GM12878 (cell line): ENCODE results near the gene MYH10. TPM values are rescaled to one million over a fixed set of nuclear protein-coding genes. Genes with fewer than 3 reads are reported as not detected.

ENCODE experiments used
- ATAC-seq: fragments of 200-7000 bp; cut with Tn5 transposase; 3 replicates; pipeline ENCODE4 v1.9.1; 2020; ENCODE audit warnings: mild to moderate bottlenecking, moderate library complexity
- BruUV-seq: library from RNA; stranded (reverse); fragments of 400-500 nt; replicated peaks from 2 replicates; lab custom pipeline; 2021; lab: Mats Ljungman, UMichigan
- CTCF ChIA-PET: fragments of 300-600 bp; sonication (Branson Sonifier 250); formaldehyde crosslinking; extraction: SDS; loops from one replicate; lab custom pipeline; 2021; ENCODE audit warnings: inconsistent platforms; lab: Yijun Ruan, JAX
- POLR2A ChIA-PET: fragments of 350-600 bp; formaldehyde crosslinking; extraction: SDS; loops from one replicate; lab custom pipeline; 2021; ENCODE audit warnings: inconsistent platforms; lab: Charles Lee
- RAD21 ChIA-PET: fragments of 300-600 bp; sonication (Branson Sonifier 250); formaldehyde crosslinking; loops from one replicate; lab custom pipeline; 2023; ENCODE audit warnings: antibody characterized with exemption; ENCODE audit not compliant: unreplicated experiment; lab: Charles Lee
- SMC1A ChIA-PET: fragments of 300-600 bp; sonication (Branson Sonifier 250); formaldehyde crosslinking; loops from one replicate; lab custom pipeline; 2023; ENCODE audit not compliant: unreplicated experiment, uncharacterized antibody; lab: Charles Lee
- DNase-seq: peaks from one replicate; pipeline ENCODE4 v3.0.0-alpha.2; 2011; ENCODE audit warnings: low read depth, low spot score
- FAIRE-seq: peaks from 3 replicates; lab custom pipeline; 2011; peaks lifted over from hg19 to GRCh38; lab: Jason Lieb, UNC
- H2AFZ ChIP-seq: 2 replicates; pipeline ENCODE4 v1.6.0; 2011; ENCODE audit warnings: low read depth, low read length, control low read depth; ENCODE audit not compliant: control insufficient read depth
- H3K27ac ChIP-seq: 2 replicates; pipeline ENCODE4 v1.5.1; 2011; ENCODE audit warnings: control low read depth; ENCODE audit not compliant: control insufficient read depth, insufficient read depth
- H3K27me3 ChIP-seq, 2 experiments: replicated peaks in 1 of 2; 2 replicates each; pipeline versions ENCODE4 v1.6.0 to v1.6.1; 2011; ENCODE audit warnings: low read length in 1 of 2; ENCODE audit not compliant: control insufficient read depth in 2 of 2, insufficient read depth in 2 of 2
- H3K36me3 ChIP-seq, 2 experiments: 2 replicates each; pipeline ENCODE4 v1.5.1; 2011; ENCODE audit warnings: low read length in 1 of 2; ENCODE audit not compliant: control insufficient read depth in 2 of 2, insufficient read depth in 2 of 2
- H3K4me1 ChIP-seq: 2 replicates; pipeline ENCODE4 v1.6.1; 2011; ENCODE audit warnings: mild to moderate bottlenecking, low read length, moderate library complexity, mixed read lengths; ENCODE audit not compliant: control insufficient read depth, insufficient read depth
- H3K4me2 ChIP-seq: 2 replicates; pipeline ENCODE4 v1.6.0; 2011; ENCODE audit warnings: control low read depth; ENCODE audit not compliant: control insufficient read depth, insufficient read depth
- H3K4me3 ChIP-seq: fragments of 200-600 bp; sonication (generic); 2 replicates; pipeline ENCODE4 v1.5.1; 2016
- H3K79me2 ChIP-seq: 2 replicates; pipeline ENCODE4 v1.6.0; 2011; ENCODE audit warnings: low read length; ENCODE audit not compliant: control insufficient read depth, insufficient read depth
- H3K9ac ChIP-seq: 2 replicates; pipeline ENCODE4 v1.8.0; 2011; ENCODE audit warnings: low read length, control low read depth, mixed read lengths; ENCODE audit not compliant: control insufficient read depth, insufficient read depth
- H3K9me3 ChIP-seq: replicated peaks from 3 replicates; pipeline ENCODE4 v1.5.1; 2011; ENCODE audit warnings: mild to moderate bottlenecking, low read length; ENCODE audit not compliant: control insufficient read depth, insufficient read depth
- H4K20me1 ChIP-seq: 2 replicates; pipeline ENCODE4 v1.6.0; 2011; ENCODE audit not compliant: control insufficient read depth, insufficient read depth
- EP300 ChIP-seq, 2 experiments: fragments of 150-350 bp in 1 of 2; IDR thresholded peaks; 2 replicates each; pipeline ENCODE4 v1.6.1; 2011 to 2012; ENCODE audit warnings: low read depth in 2 of 2, low read length in 2 of 2, borderline replicate concordance in 1 of 2, improper control_type of control experiment in 1 of 2, inconsistent platforms in 1 of 2; ENCODE audit not compliant: control insufficient read depth in 1 of 2
- ESRRA ChIP-seq: IDR thresholded peaks from 2 replicates; pipeline ENCODE4 v1.6.1; 2012; ENCODE audit warnings: mild to moderate bottlenecking, low read length, improper control_type of control experiment
- HDAC2 ChIP-seq: fragments of 200-600 bp; sonication (generic); IDR thresholded peaks from 2 replicates; pipeline ENCODE4 v1.6.1; 2017
- HDAC6 ChIP-seq: fragments of 200-600 bp; sonication (generic); IDR thresholded peaks from one replicate; pipeline ENCODE4 v1.8.0; 2017; ENCODE audit warnings: antibody characterized with exemption; ENCODE audit not compliant: unreplicated experiment
- IKZF1 ChIP-seq: fragments of 450-650 bp; conservative IDR thresholded peaks from 2 replicates; pipeline ENCODE4 v1.6.1; 2017; ENCODE audit warnings: antibody characterized with exemption, mild to moderate bottlenecking
- IRF4 ChIP-seq: IDR thresholded peaks from 2 replicates; pipeline ENCODE4 v1.6.1; 2011; ENCODE audit warnings: low read depth, low read length
- NFXL1 ChIP-seq: fragments of 450-650 bp; IDR thresholded peaks from 2 replicates; pipeline ENCODE4 v1.6.1; 2017; ENCODE audit warnings: antibody characterized with exemption, mild to moderate bottlenecking, borderline replicate concordance
- SRF ChIP-seq, 2 experiments: IDR thresholded peaks; 2 replicates each; pipeline ENCODE4 v1.6.1; 2011; ENCODE audit warnings: low read depth in 2 of 2, low read length in 2 of 2, mild to moderate bottlenecking in 1 of 2, moderate library complexity in 1 of 2
- WGBS: methylation state at CpG from one replicate; pipeline ENCODE4 v1.1.6; 2016; ENCODE audit warnings: low lambda C conversion rate; ENCODE audit not compliant: insufficient replicate concordance, insufficient coverage; ENCODE audit errors: missing lambda C conversion rate; 5-methylcytosine and 5-hydroxymethylcytosine counted together
- in situ Hi-C: fragments of 300-500 bp; cut with MboI; formaldehyde crosslinking; loops from 9 replicates; pipeline ENCODE4 v1.14.3; 2018; ENCODE audit warnings: mixed read lengths
- intact Hi-C: fragments of 100-400 bp; cut with micrococcal nuclease; formaldehyde crosslinking; loops from one replicate; pipeline ENCODE4 v1.14.2; 2022; ENCODE audit not compliant: unreplicated experiment
- polyA plus RNA-seq, 11 experiments: library from polyadenylated mRNA; depleted of rRNA in 4 of 11; unstranded in 6 of 11; stranded (reverse) in 5 of 11; fragments of >200 nt; fragmentation: Nextera tagmentation in 4 of 11; fragmentation: Illumina TruSeq in 1 of 11; extraction: Ambion mirVana in 4 of 11; extraction: Trizol in 1 of 11; gene quantifications; 1 replicate in 1 of 11; 2 replicates in 10 of 11; pipeline versions ENCODE4 v1.2.1 to v1.2.3, GENCODE V29; 2011 to 2016; ENCODE audit warnings: inconsistent platforms in 2 of 11, missing spikeins in 2 of 11, low read depth in 1 of 11
- total RNA-seq, 4 experiments: library from RNA; depleted of rRNA in 3 of 4; stranded (reverse); fragments of >200 nt in 3 of 4; fragmentation: Illumina TruSeq in 1 of 4; extraction: Trizol in 1 of 4; gene quantifications; 2 replicates each; pipeline versions ENCODE4 v1.2.1 to v1.2.3, GENCODE V29; 2013 to 2021
- TF ChIP-seq, protein P1 (sequence below): fragments of 450-650 bp; IDR thresholded peaks from 2 replicates; pipeline ENCODE4 v1.6.1; 2017; ENCODE audit warnings: mild to moderate bottlenecking
- TF ChIP-seq, protein P2 (sequence below): fragments of 450-650 bp; IDR thresholded peaks from 2 replicates; pipeline ENCODE4 v1.6.1; 2017; ENCODE audit warnings: mild to moderate bottlenecking, moderate library complexity

Gene MYH10
- total and polyA plus RNA-seq, 10 of the 15 experiments (the other 5 are each of a cell fraction or from before 2014, with no cell fraction given), result 0.33 to 7.1 (median 1.0) TPM

DNA sequence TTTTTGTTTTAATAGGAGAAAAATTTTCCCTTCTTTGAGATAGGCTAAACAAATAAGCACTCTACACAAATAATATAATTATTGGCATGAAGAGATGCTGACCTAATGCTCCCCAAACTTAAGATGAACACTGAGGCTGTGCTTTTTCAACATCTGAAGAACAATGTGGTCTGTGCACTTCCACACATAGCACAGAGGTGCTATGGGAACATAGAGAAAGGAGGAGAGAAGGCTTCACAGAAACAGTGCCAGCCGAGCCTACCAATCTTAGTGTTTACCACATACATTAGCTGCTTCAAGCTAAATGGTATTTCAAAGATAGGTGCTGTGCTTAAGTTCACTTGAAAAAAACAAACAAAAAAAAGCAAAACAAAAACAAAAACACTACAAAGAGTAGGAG is 72.4 kb downstream of the MYH10 start:
- ChIA-PET CTCF (interaction anchor here (1.3 kb wide), 1 partner anchor 17 kb away, joined by 3 read pairs; no protein-coding TSS in a partner anchor), POLR2A (no interaction called here)
- H2AFZ ChIP-seq, result no peak overlapping the region
- in situ Hi-C loops, result no loop called here
- no peak for TF ChIP-seq NFXL1
- TF ChIP-seq ESRRA, result no peak
- TF ChIP-seq IRF4, result no peak
- no peak for TF ChIP-seq IKZF1
- TF ChIP-seq EP300 (IDR thresholded peaks at IDR 0.05; ENCODE audit: borderline replicate concordance in 1 of 2, control insufficient read depth in 1 of 2, low read depth in 2 of 2, low read length in 2 of 2), result no peak
- no peak for TF ChIP-seq HDAC2
- TF ChIP-seq, protein P1, sequence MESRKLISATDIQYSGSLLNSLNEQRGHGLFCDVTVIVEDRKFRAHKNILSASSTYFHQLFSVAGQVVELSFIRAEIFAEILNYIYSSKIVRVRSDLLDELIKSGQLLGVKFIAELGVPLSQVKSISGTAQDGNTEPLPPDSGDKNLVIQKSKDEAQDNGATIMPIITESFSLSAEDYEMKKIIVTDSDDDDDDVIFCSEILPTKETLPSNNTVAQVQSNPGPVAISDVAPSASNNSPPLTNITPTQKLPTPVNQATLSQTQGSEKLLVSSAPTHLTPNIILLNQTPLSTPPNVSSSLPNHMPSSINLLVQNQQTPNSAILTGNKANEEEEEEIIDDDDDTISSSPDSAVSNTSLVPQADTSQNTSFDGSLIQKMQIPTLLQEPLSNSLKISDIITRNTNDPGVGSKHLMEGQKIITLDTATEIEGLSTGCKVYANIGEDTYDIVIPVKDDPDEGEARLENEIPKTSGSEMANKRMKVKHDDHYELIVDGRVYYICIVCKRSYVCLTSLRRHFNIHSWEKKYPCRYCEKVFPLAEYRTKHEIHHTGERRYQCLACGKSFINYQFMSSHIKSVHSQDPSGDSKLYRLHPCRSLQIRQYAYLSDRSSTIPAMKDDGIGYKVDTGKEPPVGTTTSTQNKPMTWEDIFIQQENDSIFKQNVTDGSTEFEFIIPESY, result no peak
- TF ChIP-seq SRF (IDR thresholded peaks at IDR 0.05; ENCODE audit: low read depth in 2 of 2, low read length in 2 of 2), result no peak
- TF ChIP-seq HDAC6, result no peak
- TF ChIP-seq, protein P2, sequence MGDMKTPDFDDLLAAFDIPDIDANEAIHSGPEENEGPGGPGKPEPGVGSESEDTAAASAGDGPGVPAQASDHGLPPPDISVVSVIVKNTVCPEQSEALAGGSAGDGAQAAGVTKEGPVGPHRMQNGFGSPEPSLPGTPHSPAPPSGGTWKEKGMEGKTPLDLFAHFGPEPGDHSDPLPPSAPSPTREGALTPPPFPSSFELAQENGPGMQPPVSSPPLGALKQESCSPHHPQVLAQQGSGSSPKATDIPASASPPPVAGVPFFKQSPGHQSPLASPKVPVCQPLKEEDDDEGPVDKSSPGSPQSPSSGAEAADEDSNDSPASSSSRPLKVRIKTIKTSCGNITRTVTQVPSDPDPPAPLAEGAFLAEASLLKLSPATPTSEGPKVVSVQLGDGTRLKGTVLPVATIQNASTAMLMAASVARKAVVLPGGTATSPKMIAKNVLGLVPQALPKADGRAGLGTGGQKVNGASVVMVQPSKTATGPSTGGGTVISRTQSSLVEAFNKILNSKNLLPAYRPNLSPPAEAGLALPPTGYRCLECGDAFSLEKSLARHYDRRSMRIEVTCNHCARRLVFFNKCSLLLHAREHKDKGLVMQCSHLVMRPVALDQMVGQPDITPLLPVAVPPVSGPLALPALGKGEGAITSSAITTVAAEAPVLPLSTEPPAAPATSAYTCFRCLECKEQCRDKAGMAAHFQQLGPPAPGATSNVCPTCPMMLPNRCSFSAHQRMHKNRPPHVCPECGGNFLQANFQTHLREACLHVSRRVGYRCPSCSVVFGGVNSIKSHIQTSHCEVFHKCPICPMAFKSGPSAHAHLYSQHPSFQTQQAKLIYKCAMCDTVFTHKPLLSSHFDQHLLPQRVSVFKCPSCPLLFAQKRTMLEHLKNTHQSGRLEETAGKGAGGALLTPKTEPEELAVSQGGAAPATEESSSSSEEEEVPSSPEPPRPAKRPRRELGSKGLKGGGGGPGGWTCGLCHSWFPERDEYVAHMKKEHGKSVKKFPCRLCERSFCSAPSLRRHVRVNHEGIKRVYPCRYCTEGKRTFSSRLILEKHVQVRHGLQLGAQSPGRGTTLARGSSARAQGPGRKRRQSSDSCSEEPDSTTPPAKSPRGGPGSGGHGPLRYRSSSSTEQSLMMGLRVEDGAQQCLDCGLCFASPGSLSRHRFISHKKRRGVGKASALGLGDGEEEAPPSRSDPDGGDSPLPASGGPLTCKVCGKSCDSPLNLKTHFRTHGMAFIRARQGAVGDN, result no peak
- TF ChIP-seq, all 136 proteins: peak for 0
- ATAC-seq (no peak), DNase-seq (no peak), FAIRE-seq (no peak)
- WGBS, result 69% methylated on average over 1 of the region's 1 CpG
- no TSS peak for BruUV-seq
- no peak overlapping the region for H3K4me3 ChIP-seq
- intact Hi-C loops, result no loop called here
- no peaks in the 10 kb centered on the region for H3K36me3 ChIP-seq
- no peak overlapping the region for H3K9ac ChIP-seq
- no peak overlapping the region for H3K27ac ChIP-seq
- no peaks in the 10 kb centered on the region for H4K20me1 ChIP-seq
- no peak overlapping the region for H3K4me2 ChIP-seq
- SMC1A ChIA-PET, result no interaction called here
- H3K27me3 ChIP-seq, result no peaks in the 10 kb centered on the region; a peak in 1 of 4 replicates
- no peaks in the 10 kb centered on the region for H3K9me3 ChIP-seq
- no peaks in the 10 kb centered on the region; the same call in 1 of the 2 replicates for H3K4me1 ChIP-seq
- RAD21 ChIA-PET, result no interaction called here
- no peaks in the 10 kb centered on the region for H3K79me2 ChIP-seq
